GM23338 (cell line): ENCODE data around the gene RXRA. TPM values are rescaled to one million over a fixed set of nuclear protein-coding genes. Genes with fewer than 3 reads are reported as not detected.

Experiments used
- ATAC-seq: fragments of 200-7000 bp; cut with Tn5 transposase; 3 replicates; pipeline ENCODE4 v1.9.1; 2020
- DNase-seq: peaks from one replicate; pipeline ENCODE4 v3.0.0-alpha.2; 2015; ENCODE audit warnings: low spot score
- H2AFZ ChIP-seq: fragments of 200-600 bp; sonication (generic); 2 replicates; pipeline ENCODE4 v1.8.0; 2016; ENCODE audit warnings: antibody characterized with exemption, mild to moderate bottlenecking, moderate library complexity
- H3F3A ChIP-seq: fragments of 200-600 bp; sonication (generic); replicated peaks from 2 replicates; pipeline ENCODE4 v1.8.0; 2017; ENCODE audit warnings: antibody characterized with exemption, mixed run types, low read depth
- H3K27ac ChIP-seq: fragments of 200-600 bp; sonication (generic); 2 replicates; pipeline ENCODE4 v1.6.1; 2016; ENCODE audit warnings: low read depth
- H3K27me3 ChIP-seq: fragments of 200-600 bp; sonication (generic); 2 replicates; pipeline ENCODE4 v1.8.0; 2016; ENCODE audit warnings: mild to moderate bottlenecking, mixed run types, moderate library complexity; ENCODE audit not compliant: insufficient read depth
- H3K36me3 ChIP-seq: fragments of 200-600 bp; sonication (generic); 2 replicates; pipeline ENCODE4 v1.8.0; 2016; ENCODE audit warnings: mild to moderate bottlenecking; ENCODE audit not compliant: insufficient read depth
- H3K4me1 ChIP-seq: fragments of 200-600 bp; sonication (generic); 2 replicates; pipeline ENCODE4 v1.8.0; 2016; ENCODE audit warnings: mild to moderate bottlenecking, moderate library complexity; ENCODE audit not compliant: insufficient read depth
- H3K4me2 ChIP-seq: fragments of 200-600 bp; sonication (generic); 2 replicates; pipeline ENCODE4 v1.7.1; 2017; ENCODE audit warnings: mixed run types
- H3K4me3 ChIP-seq: fragments of 200-600 bp; sonication (generic); 2 replicates; pipeline ENCODE4 v1.6.1; 2016; ENCODE audit warnings: mixed run types
- H3K79me2 ChIP-seq: fragments of 200-600 bp; sonication (generic); replicated peaks from 2 replicates; pipeline ENCODE4 v1.8.0; 2017; ENCODE audit warnings: mild to moderate bottlenecking; ENCODE audit not compliant: insufficient read depth
- H3K9me2 ChIP-seq: fragments of 200-600 bp; sonication (generic); 2 replicates; pipeline ENCODE4 v1.8.0; 2017; ENCODE audit not compliant: insufficient read depth
- H4K20me1 ChIP-seq: fragments of 200-600 bp; sonication (generic); replicated peaks from 2 replicates; pipeline ENCODE4 v1.8.0; 2017; ENCODE audit warnings: mild to moderate bottlenecking; ENCODE audit not compliant: insufficient read depth
- H3K27ac Mint-ChIP-seq: 2 replicates; pipeline ENCODE4 v1.8.0; 2020; ENCODE audit warnings: inconsistent platforms, mild to moderate bottlenecking, moderate library complexity, mixed read lengths
- H3K27me3 Mint-ChIP-seq: 3 replicates; pipeline ENCODE4 v1.8.0; 2022; ENCODE audit warnings: low read depth, mild to moderate bottlenecking, moderate library complexity, mixed read lengths, inconsistent platforms; ENCODE audit not compliant: insufficient read depth, poor library complexity
- H3K36me3 Mint-ChIP-seq: 3 replicates; pipeline ENCODE4 v1.8.0; 2021; ENCODE audit warnings: low read depth, mild to moderate bottlenecking, inconsistent platforms, moderate library complexity, mixed read lengths
- H3K4me1 Mint-ChIP-seq: 3 replicates; pipeline ENCODE4 v1.8.0; 2020; ENCODE audit warnings: mild to moderate bottlenecking, inconsistent platforms, mixed read lengths
- H3K4me3 Mint-ChIP-seq: 3 replicates; pipeline ENCODE4 v1.8.0; 2021; ENCODE audit warnings: moderate library complexity, mild to moderate bottlenecking, inconsistent platforms, mixed read lengths
- H3K9me3 Mint-ChIP-seq: 3 replicates; pipeline ENCODE4 v1.8.0; 2020; ENCODE audit warnings: moderate library complexity, mild to moderate bottlenecking, inconsistent platforms, mixed read lengths
- CREB1 ChIP-seq: fragments of 250-450 bp; sonication (Bioruptor Pico); IDR thresholded peaks from 2 replicates; pipeline ENCODE4 v1.5.0; 2020; ENCODE audit warnings: low read depth, mild to moderate bottlenecking, moderate library complexity
- CTCF ChIP-seq, 2 experiments: fragments of 200-600 bp in 1 of 2; sonication (generic) in 1 of 2; conservative IDR thresholded peaks; 2 replicates each; pipeline versions ENCODE4 v1.5.1 to v1.6.1; 2016 to 2017; ENCODE audit warnings: antibody characterized with exemption in 2 of 2, low read depth in 2 of 2, mild to moderate bottlenecking in 2 of 2, moderate library complexity in 1 of 2
- ETS1 ChIP-seq: IDR thresholded peaks from 2 replicates; pipeline ENCODE4 v1.6.1; 2016; ENCODE audit warnings: antibody characterized with exemption
- EZH2 ChIP-seq: fragments of 200-600 bp; sonication (generic); IDR thresholded peaks from one replicate; pipeline ENCODE4 v1.8.0; 2017; ENCODE audit warnings: antibody characterized with exemption, mild to moderate bottlenecking, low read depth; ENCODE audit not compliant: unreplicated experiment
- EZH2phosphoT487 ChIP-seq: fragments of 200-600 bp; sonication (generic); IDR thresholded peaks from one replicate; pipeline ENCODE4 v1.8.1; 2018; ENCODE audit warnings: antibody characterized with exemption; ENCODE audit not compliant: unreplicated experiment
- JUNB ChIP-seq: IDR thresholded peaks from one replicate; pipeline ENCODE4 v1.6.1; 2016; ENCODE audit warnings: antibody characterized with exemption; ENCODE audit not compliant: unreplicated experiment
- NANOG ChIP-seq: IDR thresholded peaks from 2 replicates; pipeline ENCODE4 v1.6.1; 2016; ENCODE audit warnings: antibody characterized with exemption, borderline replicate concordance
- POLR2AphosphoS5 ChIP-seq: IDR thresholded peaks from 2 replicates; pipeline ENCODE4 v1.6.1; 2016; ENCODE audit warnings: antibody characterized with exemption, low read depth
- REST ChIP-seq: IDR thresholded peaks from one replicate; pipeline ENCODE4 v1.6.1; 2018; ENCODE audit warnings: antibody characterized with exemption; ENCODE audit not compliant: unreplicated experiment
- STAT1 ChIP-seq: IDR thresholded peaks from one replicate; pipeline ENCODE4 v1.6.1; 2016; ENCODE audit warnings: antibody characterized with exemption; ENCODE audit not compliant: unreplicated experiment
- ZNF114 ChIP-seq: fragments of 250-450 bp; sonication (Bioruptor Pico); IDR thresholded peaks from 2 replicates; pipeline ENCODE4 v1.5.0; 2020; ENCODE audit warnings: mild to moderate bottlenecking, moderate library complexity
- ZNF331 ChIP-seq: fragments of 250-450 bp; sonication (Bioruptor Pico); IDR thresholded peaks from 2 replicates; pipeline ENCODE4 v1.5.0; 2020; ENCODE audit warnings: low read depth, mild to moderate bottlenecking, moderate library complexity
- ZNF462 ChIP-seq: fragments of 250-450 bp; sonication (Bioruptor Pico); IDR thresholded peaks from 2 replicates; pipeline ENCODE4 v1.5.0; 2020; ENCODE audit warnings: mild to moderate bottlenecking, moderate library complexity
- polyA plus RNA-seq: library from polyadenylated mRNA; unstranded; fragments of >200 nt; fragmentation: Nextera tagmentation; extraction: Ambion mirVana; gene quantifications from 2 replicates; pipeline ENCODE4 v1.2.1, GENCODE V29; 2016
- total RNA-seq: library from RNA; depleted of rRNA; stranded (reverse); fragments of >200 nt; shearing (Covaris generic); gene quantifications from 2 replicates; pipeline ENCODE4 v1.2.3, GENCODE V29; 2014

The RXRA gene
- total and polyA plus RNA-seq, 2 experiments from 2014 or later = 4.9 to 17.9 TPM

- no peak for TF ChIP-seq POLR2AphosphoS5
Measured at GRCh38 chr9:134374301-134375010, 48.2 kb downstream of the RXRA start (continued).

- no peaks in the 10 kb centered on the region for H3K36me3 ChIP-seq
- no peak overlapping the region for H3K4me2 ChIP-seq
- H3K4me1 Mint-ChIP-seq = peaks cover 15% of the 10 kb centered on the region
- no peak overlapping the region for H2AFZ ChIP-seq
- H3K9me2 ChIP-seq = no peaks in the 10 kb centered on the region
- TF ChIP-seq JUNB (no peak), ETS1 (no peak), EZH2 (no peak), ZNF462 (CRISPR knock-in tag) (no peak), CTCF (conservative IDR thresholded peaks at IDR 0.05; ENCODE audit: low read depth in 2 of 2) (no peak), EZH2phosphoT487 (no peak), CREB1 (CRISPR knock-in tag) (no peak), ZNF331 (CRISPR knock-in tag) (no peak), REST (no peak), ZNF114 (CRISPR knock-in tag) (no peak), STAT1 (no peak), POLR2AphosphoS5 (no peak), NANOG (no peak)
- no peaks in the 10 kb centered on the region for H3K9me3 Mint-ChIP-seq
- H4K20me1 ChIP-seq = no peaks in the 10 kb centered on the region; the same call in 1 of the 2 replicates
- peaks cover 60% of the 10 kb centered on the region for H3K79me2 ChIP-seq
- DNase-seq = no peak
- no peaks in the 10 kb centered on the region for H3F3A ChIP-seq
- no peak overlapping the region for H3K4me3 ChIP-seq
- no peaks in the 10 kb centered on the region for H3K36me3 Mint-ChIP-seq
- no peak overlapping the region for H3K4me3 Mint-ChIP-seq
- peaks cover 7% of the 10 kb centered on the region for H3K27me3 Mint-ChIP-seq
- ATAC-seq = no peak
- H3K27ac Mint-ChIP-seq = peak overlapping the region; percentile 94
- no peak overlapping the region for H3K27ac ChIP-seq
- H3K27me3 ChIP-seq = no peaks in the 10 kb centered on the region
- no peaks in the 10 kb centered on the region for H3K4me1 ChIP-seq
Measured at GRCh38 chr9:134375011-134375390, 48.7 kb downstream of the RXRA start.
